ENCODE data around the gene NCKAP1.
A peak's percentile ranks its signal among the peaks of the same experiment; 100 is the strongest.
"Not testable (repeated sequence)": the region's sequence is repeated elsewhere in the genome, so short reads cannot be mapped to it uniquely, and the experiment has no call there.

NCKAP1 gene, protein sequence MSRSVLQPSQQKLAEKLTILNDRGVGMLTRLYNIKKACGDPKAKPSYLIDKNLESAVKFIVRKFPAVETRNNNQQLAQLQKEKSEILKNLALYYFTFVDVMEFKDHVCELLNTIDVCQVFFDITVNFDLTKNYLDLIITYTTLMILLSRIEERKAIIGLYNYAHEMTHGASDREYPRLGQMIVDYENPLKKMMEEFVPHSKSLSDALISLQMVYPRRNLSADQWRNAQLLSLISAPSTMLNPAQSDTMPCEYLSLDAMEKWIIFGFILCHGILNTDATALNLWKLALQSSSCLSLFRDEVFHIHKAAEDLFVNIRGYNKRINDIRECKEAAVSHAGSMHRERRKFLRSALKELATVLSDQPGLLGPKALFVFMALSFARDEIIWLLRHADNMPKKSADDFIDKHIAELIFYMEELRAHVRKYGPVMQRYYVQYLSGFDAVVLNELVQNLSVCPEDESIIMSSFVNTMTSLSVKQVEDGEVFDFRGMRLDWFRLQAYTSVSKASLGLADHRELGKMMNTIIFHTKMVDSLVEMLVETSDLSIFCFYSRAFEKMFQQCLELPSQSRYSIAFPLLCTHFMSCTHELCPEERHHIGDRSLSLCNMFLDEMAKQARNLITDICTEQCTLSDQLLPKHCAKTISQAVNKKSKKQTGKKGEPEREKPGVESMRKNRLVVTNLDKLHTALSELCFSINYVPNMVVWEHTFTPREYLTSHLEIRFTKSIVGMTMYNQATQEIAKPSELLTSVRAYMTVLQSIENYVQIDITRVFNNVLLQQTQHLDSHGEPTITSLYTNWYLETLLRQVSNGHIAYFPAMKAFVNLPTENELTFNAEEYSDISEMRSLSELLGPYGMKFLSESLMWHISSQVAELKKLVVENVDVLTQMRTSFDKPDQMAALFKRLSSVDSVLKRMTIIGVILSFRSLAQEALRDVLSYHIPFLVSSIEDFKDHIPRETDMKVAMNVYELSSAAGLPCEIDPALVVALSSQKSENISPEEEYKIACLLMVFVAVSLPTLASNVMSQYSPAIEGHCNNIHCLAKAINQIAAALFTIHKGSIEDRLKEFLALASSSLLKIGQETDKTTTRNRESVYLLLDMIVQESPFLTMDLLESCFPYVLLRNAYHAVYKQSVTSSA

DNA sequence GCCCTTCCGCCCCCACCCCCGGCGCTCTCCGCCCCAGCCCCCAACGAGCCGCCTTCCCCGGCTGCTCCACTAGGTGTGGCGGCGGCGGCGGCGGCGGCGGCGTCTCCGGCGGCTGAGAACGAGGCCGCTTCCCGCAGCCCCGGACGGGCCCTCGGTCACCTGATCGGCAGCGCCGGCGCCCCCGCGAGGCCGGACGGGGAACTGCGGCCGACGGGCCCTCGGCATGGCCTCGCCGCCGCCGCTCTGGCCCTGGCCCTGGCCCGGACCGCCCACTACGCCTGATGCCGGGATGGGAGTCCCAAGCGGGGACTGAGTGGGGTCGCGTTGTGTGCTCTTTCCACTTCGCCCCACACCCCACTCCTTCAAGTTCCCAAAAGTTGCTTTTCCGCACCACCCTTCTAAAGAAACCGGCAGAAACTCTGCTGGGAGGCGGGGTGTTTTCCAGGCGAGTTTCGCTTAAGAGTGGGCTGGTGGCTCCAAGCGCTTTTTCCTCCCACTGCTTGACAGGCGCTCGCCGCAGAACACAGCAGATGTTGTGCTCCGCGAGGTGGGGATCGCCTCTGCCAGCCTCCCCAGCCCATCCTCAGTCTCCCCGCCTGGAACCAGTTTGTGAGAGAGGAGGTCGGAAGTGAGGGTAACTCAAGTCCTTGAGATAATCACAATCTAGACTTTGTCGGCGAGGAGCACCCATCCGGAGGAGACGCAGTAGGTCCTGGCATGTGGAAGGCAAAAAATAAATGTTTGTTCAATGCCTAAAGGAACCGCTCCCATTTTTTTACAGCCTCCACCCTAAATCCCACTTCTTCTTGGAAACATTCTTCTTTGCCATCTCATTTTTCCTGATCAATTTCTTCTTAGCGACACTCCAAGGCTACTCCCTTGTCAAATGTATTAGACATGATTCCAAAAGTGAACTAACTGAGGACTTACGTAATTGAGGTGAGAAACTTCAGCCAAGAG lies at the start of gene NCKAP1:
TSS of gene NCKAP1 (minus strand) at position 117 of the 960 bp plus-strand sequence. CDS start 358 bp downstream, outside the sequence.
- FAIRE-seq: peak; percentile 33
- peak; percentile 79 for DNase-seq (ENCODE audit: insufficient read length, low spot score)

DNA sequence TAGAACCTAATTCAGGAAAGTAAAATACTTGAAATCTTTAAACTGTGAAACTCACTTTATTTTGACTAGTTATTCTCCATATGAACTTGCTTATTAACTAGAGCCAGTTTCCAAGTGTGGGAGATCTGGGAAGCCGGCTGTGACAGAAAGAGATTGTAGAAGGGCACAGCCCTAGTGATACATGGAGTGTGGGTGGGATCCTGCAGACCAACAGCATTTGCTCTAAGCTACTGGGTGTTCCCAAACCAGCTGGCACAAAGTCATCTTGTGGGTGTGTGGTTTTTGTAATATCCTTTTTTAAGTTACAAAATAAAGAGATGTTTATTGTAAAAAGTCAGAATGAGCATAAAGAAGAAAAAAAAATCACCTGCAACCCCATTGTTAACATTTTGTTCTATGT lies 43.7 kb upstream of the NCKAP1 start:
- FAIRE-seq: no peak
- no peak for DNase-seq (ENCODE audit: insufficient read length, low spot score)

DNA sequence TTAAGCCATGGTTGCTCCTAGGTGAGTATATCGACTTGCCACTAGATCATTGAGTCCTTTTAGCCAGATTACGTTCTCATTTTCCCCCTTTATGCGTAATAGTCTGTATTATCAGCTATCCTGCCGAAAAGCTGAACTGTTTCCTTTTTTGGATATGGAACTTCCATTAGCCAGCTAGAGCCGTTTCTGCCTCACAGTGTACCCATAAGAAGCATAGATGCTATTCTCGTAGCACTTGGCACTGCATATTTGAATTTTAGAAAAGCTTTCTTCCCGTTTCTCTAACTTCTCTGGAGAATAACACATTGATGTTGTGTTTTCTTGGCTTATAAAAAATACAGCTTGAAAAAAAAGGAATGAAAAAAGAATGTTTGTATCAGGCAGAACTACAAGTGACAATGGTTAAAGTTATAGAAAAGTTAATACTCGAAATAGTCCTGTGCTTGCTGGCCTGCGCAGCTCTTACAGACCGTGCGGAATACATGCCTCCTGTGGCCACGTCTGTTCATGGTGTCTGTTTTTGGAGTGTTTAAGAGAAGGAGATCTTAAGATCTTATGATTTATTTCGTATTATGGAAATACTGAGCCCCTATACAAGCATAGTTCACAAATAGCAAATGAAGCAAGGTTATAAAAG lies 41.0 kb upstream of the NCKAP1 start:
- FAIRE-seq: no peak
- no peak for DNase-seq (ENCODE audit: insufficient read length, low spot score)

DNA sequence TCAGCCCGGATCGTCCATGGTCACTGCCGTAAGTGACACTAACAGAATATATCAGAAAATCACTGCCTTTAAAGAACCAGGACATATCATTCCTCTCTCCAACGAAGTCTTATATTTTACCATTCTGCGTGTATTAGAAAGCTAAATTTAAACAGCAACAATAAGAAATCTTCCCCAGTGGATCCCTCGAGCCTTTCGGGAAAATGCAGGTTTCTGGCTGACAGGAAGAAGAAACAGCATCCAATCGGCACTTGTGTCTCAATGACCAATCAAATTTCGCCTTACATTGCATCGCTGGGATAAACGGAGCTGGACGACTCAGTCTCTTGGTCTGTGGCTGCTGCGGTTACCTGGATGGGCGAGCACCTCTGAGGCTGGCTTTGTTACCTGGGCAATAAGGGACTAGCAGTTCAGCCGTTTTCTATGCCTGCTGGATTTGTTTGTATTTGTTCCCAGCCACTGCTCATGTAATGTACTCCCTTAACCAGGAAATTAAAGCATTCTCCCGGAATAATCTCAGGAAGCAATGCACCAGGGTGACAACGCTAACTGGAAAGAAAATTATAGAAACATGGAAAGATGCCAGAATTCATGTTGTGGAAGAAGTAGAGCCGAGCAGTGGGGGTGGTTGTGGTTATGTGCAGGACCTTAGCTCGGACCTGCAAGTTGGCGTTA lies 40.3 kb upstream of the NCKAP1 start, which contains the start of gene DUSP19:
TSS of gene DUSP19 (plus strand) at position 284 of the 675 bp plus-strand sequence. CDS start at position 471, 187 bp downstream.
- DNase-seq (ENCODE audit: insufficient read length, low spot score) (peak; percentile 90), FAIRE-seq (no peak)

DNA sequence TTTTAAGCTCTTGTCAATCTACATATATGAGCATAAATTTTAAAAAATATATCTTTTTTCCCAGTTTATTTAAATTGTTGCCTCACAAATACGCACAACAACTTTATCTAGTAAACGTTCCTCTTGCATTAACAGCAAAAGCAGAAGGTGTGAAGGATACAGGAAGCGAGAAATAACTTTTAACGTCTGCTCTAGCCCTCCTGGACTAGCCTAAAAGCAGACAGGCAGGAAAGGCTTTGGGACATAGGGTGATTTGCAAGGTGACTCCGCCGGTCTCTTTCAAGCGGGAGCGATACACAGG lies 39.9 kb upstream of the NCKAP1 start:
- DNase-seq (ENCODE audit: insufficient read length, low spot score) (peak; percentile 41), FAIRE-seq (no peak)

DNA sequence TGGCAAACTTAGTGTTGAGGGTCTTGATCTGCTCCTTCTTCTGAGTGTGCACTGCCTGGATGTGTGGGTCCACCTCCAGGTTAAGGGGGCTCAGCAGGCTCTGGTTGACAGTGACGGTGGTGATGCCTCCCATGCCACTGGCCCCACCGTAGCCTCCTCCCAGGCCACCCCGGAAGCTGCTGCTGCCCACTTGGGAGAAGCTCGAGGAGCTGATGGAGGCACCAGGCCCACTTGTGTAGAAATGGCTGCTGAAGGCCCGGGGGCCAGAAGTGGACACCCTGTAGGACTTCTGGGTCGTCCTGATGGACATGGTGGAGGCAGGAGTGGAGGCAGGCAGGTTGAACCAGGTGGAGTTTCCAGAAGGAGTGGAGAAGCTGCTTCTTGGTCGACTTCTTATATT lies 33.9 kb upstream of the NCKAP1 start:
- DNase-seq (ENCODE audit: insufficient read length, low spot score) (no peak), FAIRE-seq (no peak)

DNA sequence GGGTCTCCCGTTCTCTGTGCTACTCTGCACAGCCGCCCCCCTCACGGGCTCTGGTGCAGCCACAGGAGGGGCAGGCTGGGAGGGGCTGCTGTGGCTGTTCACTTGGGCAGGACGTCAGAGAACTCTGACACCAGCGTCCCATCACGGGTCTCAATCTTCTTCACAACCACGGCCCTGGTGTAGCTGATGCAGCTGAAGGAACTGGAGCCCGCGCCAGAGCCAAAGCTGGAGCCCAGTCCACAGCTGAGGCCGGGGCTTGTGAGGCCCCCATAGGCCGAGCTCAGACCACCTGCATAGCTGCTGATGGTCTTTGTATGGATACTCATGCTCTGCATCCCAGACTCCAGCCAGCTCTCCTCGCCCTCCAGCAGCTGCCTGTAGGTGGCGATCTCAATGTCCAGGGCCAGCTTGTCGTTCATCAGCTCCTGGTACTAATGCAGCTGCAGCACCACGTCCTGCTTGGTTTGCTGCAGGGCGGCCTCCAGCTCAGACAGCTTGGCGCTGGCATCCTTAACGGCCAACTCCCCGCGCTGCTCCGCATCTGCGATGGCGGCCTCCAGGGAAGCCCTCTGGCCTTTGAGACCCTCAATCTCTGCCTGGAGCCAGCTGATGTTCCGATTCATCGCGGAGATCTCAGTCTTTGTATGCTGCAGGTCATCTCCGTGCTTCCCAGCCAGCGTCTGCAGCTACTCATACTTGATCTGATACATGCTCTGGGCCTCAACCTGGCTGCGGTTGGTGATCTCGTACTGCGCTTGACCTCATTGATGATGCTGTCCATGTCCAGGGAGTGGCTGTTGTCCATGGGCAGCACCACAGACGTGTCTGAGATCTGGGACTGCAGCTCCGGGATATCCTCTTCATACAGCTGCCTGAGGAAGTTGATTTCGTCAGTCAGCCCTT lies 32.9 kb upstream of the NCKAP1 start:
- FAIRE-seq (no peak), DNase-seq (ENCODE audit: insufficient read length, low spot score) (no peak)

DNA sequence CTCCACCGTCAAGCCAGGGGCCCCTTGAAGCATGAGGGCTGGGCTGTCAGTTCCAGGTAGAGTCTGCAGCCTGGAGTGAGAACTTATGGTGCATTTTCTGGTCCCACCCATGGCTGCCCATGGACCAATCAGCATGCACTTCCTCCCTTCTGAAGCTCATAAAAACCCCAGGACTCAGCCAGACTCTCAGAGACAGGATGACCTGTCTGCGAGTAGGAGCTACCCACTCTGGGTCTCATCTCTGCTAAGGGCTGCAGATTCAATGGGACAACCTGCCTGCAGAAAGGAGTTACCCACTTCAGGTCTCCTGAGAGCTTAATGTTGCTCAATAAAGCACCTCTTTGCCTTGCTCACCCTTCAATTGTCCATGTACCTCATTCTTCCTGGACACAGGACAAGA lies 30.9 kb upstream of the NCKAP1 start:
- FAIRE-seq (no peak), DNase-seq (ENCODE audit: insufficient read length, low spot score) (no peak)

DNA sequence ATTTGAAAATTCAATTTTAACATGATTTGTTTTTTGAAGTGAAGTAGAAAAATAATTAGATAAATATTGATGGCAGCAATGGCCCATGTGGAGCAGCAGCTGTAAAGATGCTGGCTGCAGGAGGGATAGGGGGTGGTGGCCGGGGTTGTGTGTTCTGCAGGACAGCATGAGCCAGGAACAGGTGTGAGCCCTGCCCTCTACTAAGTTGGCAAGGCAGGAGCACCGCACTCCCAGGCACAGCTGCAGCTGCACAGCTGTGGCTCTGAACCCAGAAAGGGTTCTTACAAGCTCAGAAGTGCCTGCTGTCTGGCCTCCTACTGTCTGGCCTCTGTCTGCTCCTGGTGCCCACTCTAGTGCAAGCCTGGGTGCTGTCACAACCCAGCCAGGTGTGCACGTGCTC lies 30.3 kb upstream of the NCKAP1 start:
- no peak for FAIRE-seq
- DNase-seq (ENCODE audit: insufficient read length, low spot score): no peak

DNA sequence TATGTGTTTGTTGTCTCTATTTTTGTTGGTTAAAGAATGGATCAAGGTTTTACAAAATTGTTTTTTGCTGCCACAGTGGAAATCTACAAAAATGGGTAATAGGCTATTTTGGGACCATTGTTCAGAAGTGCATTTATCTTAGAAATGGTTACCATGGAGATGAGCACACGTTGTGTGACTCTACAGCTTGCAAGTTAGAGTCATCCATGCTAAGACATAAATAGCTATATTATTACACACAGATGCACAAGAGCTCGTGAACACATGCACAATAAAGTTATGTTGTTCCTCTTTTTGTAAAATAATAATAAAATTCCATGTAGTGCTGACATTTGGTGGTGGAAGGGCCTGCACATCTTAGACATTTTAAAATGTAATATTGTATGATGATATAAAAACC lies 24.8 kb upstream of the NCKAP1 start:
- FAIRE-seq: no peak
- DNase-seq (ENCODE audit: insufficient read length, low spot score): no peak

DNA sequence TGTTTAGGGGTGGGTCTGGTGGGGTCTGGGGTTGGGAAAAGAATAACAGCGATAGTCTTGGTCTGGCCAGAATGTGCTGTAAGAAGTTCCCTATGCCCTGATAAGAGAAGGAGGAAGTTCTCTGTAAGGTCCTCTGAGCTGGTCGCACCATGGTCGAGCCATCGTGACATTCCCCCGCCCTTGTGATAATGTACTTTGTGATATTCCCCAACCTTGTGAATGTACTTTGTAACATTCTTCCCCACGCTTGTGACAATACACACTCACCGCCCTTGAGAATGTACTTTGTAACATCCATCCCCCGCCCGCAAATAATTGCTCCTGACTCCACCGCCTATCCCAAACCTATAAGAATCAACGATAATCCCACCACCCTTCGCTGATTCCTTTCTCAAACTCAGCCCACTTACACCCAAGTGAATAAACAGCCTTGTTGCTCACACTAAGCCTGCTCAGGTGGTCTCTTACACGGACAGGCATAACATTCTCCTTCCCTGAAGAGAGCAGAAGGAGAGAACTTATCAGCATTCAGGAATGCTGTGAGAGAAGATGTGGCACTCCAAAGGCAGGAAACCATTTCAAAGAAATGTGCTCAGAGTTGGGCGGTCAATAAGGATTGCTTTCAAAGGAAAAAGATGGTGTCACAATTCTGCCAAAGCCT lies 22.4 kb upstream of the NCKAP1 start:
- DNase-seq (ENCODE audit: insufficient read length, low spot score): no peak
- no peak for FAIRE-seq

DNA sequence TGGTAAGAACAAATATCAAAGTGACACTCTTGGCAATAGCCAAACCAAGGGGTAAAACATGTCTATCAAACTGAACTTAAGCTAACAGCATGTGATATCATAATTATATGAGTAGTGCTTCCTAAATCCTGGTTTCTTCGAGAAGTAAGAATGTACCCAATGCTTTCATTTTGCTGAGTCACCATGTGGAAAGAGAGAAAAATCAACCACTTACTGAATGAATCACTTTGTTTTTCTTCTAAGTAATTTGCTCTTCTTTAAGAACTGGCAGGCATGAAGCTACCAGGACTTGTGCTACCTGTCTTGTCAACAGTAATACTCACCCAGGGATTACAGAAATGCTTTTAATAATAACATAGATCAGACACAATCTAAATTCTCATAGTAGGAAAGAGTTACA lies 21.3 kb upstream of the NCKAP1 start:
- FAIRE-seq (no peak), DNase-seq (ENCODE audit: insufficient read length, low spot score) (peak; percentile 56)

DNA sequence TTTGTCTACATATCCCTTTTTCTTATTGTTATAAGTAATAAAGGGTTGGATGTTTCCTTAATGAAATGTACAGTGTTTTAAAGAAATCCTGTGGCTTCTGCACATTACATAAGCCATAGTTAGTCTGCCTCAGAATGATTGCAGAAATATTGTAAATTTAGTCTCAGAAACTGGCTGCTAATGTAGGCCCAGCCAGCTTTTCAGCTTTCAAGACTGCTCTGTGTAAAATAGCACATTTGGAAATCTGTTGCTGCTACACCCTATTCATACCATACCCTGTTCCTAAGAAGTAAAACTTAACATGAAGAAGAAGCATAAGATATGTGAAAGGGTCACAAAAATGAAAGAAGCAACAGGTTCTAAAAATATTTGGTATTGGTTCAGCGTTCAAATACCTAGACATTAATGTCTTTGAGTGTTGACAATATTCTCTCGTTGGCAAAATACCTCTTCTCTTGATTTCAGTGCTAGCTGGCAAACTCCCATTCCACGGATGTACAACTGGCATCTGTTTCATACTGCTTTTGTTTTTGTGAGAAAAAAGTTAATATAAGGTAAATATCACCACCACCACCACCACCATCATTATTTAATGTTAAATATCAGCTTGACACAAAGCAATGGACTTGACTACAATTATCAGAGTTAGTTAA lies 19.2 kb upstream of the NCKAP1 start:
- FAIRE-seq: no peak
- no peak for DNase-seq (ENCODE audit: insufficient read length, low spot score)

DNA sequence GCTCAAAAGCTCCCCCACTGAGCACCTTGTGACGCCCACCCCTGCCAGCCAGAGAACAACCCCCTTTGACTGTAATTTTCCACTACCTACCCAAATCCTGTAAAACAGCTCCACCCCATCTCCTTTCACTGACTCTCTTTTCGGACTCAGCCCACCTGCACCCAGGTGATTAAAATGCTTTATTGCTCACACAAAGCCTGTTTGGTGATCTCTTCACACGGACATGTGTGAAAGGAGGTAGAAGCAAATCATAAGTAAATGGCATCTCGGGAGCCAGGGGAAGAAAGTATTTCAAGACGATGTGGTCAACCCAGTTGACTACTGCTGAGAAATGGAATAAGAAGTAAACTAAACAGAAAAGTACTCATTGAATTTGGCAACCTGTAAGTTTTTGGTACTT lies 11.2 kb upstream of the NCKAP1 start:
- no peak for FAIRE-seq
- DNase-seq (ENCODE audit: insufficient read length, low spot score): no peak

DNA sequence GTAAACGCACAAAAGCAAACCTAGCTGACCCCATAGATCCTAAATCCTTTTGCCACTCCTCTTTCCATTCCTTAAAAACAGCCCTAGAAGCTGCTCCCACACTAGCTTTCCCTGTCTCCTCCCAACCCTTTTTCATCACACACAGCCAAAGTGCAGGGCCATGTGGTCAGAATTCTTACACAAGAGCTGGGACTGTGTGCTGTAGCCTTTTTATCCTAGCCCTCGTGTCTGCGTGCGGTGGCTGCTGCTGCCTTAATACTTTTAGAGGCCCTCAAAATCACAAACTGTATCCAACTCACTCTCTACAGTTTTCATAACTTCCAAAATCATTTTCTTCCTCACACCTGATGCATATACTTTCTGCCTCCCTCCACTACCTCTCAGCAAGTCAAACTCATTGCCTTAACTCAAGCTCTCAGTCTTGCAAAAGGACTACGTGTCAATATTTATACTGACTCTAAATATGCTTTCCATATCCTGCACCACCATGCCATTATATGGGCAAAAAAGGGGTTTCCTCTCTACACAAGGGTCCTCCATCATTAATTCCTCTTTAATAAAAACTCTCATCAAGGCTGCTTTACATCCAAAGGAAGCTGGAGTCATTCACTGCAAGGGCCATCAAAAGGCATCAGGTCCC lies 9.3 kb upstream of the NCKAP1 start:
- FAIRE-seq; DNase-seq (ENCODE audit: insufficient read length, low spot score): not testable (repeated sequence)

DNA sequence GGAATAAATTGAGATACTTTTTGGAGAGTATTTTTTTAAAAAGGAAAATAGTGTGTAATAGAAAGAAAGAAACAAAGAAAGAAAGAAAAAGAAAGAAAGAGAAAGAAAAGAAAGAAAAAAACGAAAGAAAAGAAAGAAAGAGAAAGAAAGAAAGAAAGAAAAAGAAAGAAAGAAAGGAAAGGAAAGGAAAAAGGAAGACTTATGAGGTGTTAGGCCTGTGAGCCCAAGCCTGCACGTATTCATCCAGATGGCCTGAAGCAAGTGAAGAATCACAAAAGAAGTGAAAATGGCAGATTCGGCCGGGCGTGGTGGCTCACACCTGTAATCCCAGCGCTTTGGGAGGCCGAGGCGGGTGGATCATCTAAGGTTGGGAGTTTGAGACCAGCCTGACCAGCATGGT lies 5.3 kb upstream of the NCKAP1 start:
- DNase-seq (ENCODE audit: insufficient read length, low spot score); FAIRE-seq: not testable (repeated sequence)

DNA sequence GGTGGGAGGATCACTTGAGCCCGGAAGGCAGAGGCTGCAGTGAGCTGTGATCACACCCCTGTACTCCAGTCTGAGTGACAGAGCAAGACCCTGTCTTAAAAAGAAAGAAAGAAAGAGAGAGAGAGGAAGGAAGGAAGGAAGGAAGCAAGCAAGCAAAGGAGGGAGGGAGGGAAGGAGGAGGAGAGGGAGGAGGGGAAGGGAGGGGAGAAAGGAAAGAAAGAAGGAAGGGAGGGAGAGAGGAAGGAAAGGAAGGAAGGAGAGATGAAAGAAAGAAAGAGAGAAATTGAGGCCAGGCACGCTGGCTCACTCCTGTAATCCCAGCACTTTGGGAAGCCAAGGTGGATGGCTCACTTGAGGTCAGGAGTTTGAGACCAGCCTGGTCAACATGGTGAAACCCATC lies 2.3 kb upstream of the NCKAP1 start:
- FAIRE-seq (no peak), DNase-seq (ENCODE audit: insufficient read length, low spot score) (no peak)
